GM19395 (cell line): ENCODE data around the gene SPANXN3.
"Not testable (repeated sequence)": the region's sequence is repeated elsewhere in the genome, so short reads cannot be mapped to it uniquely, and the experiment has no call there.

ENCODE experiments used
- ATAC-seq: cut with Tn5 transposase; IDR thresholded peaks from one replicate; pipeline ENCODE4 v1.9.1; 2021; ENCODE audit warnings: mild to moderate bottlenecking, moderate library complexity; ENCODE audit not compliant: unreplicated experiment

Gene SPANXN3, protein sequence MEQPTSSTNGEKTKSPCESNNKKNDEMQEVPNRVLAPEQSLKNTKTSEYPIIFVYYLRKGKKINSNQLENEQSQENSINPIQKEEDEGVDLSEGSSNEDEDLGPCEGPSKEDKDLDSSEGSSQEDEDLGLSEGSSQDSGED

DNA sequence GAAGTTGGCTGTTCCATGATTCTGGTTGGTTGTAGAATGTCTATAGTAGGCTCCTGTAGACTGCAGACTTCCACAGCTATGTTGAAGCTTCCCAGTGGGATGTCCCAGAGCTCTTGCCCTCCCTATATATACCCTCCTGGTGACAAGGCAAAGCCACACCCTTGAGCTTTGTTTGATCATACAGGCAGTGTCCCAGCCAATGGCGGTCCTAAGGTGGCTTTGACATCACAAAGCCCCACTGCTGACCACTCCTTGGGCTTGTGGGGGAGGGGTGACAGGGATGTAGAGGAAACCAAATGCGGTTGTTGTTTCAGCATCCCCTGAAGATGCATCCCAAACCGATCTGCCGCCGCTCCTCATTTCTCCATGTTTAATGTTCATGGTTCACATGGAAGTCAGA, at the start of gene SPANXN3:
Gene SPANXN3 (minus strand): TSS at position 101 of the 400 bp plus-strand sequence. CDS start 84 bp downstream, at position 17.
- ATAC-seq = not testable (repeated sequence)

DNA sequence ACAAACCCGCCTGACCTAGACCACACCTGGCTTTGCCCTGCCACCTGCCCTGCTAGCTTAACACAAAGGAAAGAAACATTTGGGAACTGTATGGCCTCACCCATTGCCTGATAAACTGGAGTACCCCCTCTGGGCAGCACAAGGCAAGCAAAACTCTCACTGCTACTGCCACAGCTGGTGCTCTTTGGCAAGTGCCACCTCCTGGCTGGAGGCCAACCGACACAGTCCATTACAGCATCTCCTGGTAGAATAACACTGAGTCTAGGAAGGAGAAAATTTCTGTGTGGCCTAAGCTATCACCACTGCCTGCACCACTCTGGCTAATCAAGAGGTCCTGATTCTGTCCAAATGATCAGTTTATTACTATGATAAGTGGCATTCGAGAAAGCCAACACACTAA, 18.9 kb upstream of the SPANXN3 start:
- no peak for ATAC-seq

DNA sequence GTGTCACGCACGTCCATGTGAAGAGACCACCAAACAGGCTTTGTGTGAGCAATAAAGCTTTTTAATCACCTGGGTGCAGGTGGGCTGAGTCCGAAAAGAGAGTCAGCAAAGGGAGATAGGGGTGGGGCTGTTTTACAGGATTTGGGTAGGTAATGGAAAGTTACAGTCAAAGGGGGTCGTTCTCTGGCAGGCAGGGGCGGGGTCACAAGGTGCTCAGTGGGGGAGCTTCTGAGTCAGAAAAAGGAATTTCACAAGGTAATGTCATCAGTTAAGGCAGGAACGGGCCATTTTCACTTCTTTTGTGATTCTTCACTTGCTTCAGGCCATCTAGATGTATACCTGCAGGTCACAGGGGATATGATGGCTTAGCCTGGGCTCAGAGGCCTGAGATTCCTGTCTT, 15.1 kb downstream of the SPANXN3 start:
- ATAC-seq = not testable (repeated sequence)

DNA sequence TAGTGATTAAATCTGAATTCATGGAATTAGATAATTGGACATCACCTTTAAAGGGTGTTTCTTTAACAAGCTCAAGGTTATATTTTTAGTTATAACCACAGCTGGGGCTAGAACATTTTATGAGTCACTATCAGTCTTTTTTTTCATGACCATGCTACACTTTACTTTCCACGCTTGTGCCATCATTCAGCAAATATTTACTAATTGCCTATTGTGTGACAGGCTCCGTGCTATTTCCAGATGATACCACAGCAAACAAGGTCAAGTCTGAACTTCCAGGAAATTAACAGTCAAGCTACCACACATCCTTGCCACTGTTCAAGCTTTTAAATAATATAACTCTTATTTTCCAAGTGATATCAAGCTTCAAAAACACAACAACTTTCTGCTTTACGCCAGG, 16.5 kb downstream of the SPANXN3 start:
- ATAC-seq = no peak

DNA sequence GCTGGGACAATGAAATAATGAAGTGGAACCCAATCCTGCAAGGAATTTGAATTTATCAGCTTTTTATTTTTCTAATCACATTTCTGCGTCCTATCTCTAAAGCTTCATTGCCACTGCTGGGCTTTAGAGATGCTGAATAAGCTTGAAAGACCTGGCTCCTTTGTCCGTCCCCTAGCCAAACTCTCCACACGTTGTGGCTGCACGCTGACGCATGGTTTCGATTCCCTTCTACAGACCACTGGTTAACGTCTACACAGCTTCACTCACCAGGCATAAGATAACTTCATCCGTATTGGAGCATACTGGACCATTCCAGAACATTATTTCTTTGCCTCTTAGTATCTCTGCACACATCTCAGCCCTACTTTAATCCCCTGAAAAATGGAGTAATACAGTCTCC, 31.2 kb downstream of the SPANXN3 start:
- ATAC-seq = no peak

DNA sequence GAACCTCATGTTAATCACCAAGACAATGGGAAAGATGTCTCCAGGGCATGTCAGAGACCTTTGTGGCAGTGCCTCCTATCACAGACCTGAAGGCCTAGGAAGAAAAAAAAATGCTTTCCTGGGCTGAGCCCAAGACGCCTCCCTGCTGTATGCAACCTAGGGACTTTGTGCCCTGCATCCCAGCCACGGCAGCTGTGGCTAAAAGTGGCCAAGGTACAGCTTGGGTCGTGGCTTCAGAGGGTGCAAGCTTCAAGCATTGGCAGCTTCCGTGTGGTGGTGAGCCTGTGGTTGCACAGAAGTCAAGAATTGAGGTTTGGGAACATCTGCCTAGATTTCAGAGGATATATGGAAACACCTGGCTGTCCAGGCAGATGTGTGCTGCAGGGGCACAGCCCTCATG, 40.5 kb downstream of the SPANXN3 start:
- ATAC-seq = no peak

DNA sequence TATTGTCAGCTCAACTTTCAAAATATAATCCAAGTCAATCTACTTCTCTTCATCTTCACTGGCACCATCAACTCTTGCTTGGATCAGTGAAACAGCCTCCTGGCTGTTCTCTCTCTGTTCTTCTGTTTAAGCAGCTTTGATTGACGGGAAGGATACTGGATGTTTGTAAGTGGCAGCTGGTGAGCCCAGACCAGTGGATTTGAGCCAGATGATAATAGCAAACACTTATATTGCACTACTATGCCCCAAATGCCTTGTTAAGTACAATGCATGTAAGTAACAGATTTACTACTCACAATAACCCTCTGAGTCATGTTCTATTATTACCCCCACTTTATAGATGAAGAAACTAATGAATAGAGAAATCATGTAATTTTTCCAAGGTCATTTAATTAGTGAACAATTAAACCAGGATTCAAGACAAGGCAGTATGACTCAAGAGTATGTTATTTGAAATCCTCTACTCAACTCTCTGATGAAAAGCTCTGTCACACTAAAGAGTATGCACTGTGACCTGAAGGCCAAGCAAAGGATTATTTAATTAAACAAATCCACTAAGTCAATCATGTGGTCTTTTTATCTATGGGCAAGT, 44.8 kb downstream of the SPANXN3 start:
- no peak for ATAC-seq

DNA sequence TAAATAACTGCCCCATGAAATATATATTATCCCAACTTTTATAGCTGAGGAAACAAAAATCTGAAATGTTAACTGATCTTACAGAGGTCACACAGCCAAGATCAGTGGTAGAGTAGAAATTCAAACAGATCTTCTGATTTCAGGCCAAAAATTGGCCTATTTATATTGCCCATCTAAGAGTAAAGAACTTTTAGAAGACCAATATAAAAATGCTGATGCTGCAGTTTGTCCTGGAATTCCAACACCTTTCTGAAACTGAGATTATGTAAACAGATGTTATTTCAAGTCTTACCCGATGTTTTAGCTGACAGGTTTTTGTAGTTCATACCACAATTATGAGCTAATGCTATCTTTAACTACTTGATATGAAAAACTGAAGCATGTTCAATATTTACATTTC, 51.1 kb downstream of the SPANXN3 start:
- ATAC-seq = no peak

DNA sequence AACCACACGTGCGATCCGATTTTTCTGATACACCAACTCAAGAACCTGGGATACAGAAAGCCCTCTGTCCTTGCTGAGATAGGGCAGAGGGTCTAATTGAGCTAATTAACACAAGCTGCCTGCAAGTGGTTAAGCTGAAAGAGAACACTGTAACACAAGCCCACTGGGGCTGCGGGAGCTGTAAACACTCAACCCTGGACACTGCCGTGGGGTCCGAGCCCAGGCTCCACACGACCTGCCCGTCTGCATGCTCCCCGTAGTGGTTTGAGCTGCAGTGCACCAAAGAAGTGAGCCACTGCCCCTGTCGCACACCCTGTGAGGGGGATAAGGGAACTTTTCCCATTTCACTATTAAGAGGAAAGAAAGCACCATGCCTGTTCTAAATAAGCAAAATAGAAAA, 54.6 kb downstream of the SPANXN3 start:
- ATAC-seq = no peak

DNA sequence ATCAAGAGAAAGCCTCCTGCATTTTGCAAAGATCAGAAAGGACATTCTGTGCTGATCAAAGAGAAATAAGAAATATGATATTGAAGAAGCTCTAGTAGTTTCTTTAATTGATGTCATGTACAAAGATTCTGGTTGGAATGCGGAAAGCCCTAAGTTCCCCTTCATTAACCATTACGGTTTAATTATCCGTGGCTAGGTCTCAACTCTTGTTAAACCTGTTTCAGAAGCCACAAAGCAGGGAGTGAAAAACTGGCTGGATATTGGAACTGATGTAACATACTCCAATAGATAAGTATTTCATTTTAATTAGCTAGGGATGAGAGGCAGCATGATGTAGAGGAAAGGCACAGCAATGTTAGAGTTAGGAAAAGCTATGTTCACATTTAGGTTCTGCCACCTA, 55.7 kb downstream of the SPANXN3 start:
- ATAC-seq = no peak
